ENCODE data around the gene R3HCC1L.

R3HCC1L gene

GRCh38 chr10:98134431-98135221 is at the start of gene R3HCC1L:
R3HCC1L (plus strand) TSS chr10:98134657; CDS start chr10:98208115, 73,458 bp downstream.
- Mint-ChIP-seq H3K4me3 (peak within 1 kb of the TSS; percentile 95), H3K4me1 (ENCODE audit: low read depth) (peaks cover 41% of the 10 kb centered on the region), H3K9me3 (ENCODE audit: low read depth) (no peaks in the 10 kb centered on the region), H3K36me3 (peaks cover 2% of the 10 kb centered on the region), H3K27me3 (peaks cover under 1% of the 10 kb centered on the region), H3K27ac (peak within 1 kb of the TSS; percentile 96)

- H3K36me3 Mint-ChIP-seq, result no peaks in the 10 kb centered on the region
- H3K27ac Mint-ChIP-seq, result no peak overlapping the region
- no peaks in the 10 kb centered on the region for H3K9me3 Mint-ChIP-seq (ENCODE audit: low read depth)
- H3K4me3 Mint-ChIP-seq, result no peak overlapping the region
- H3K4me1 Mint-ChIP-seq (ENCODE audit: low read depth), result no peaks in the 10 kb centered on the region
- peaks cover 5% of the 10 kb centered on the region for H3K27me3 Mint-ChIP-seq
These were observed 49.2 kb upstream of the R3HCC1L start for GRCh38 chr10:98085238-98085637.

GRCh38 chr10:98086837-98087708 is 47.4 kb upstream of the R3HCC1L start:
- H3K4me3 Mint-ChIP-seq, result no peak overlapping the region
- H3K27me3 Mint-ChIP-seq, result peaks cover 6% of the 10 kb centered on the region
- no peaks in the 10 kb centered on the region for H3K9me3 Mint-ChIP-seq (ENCODE audit: low read depth)
- no peak overlapping the region for H3K27ac Mint-ChIP-seq
- H3K4me1 Mint-ChIP-seq (ENCODE audit: low read depth), result no peaks in the 10 kb centered on the region
- no peaks in the 10 kb centered on the region for H3K36me3 Mint-ChIP-seq

- H3K4me1 Mint-ChIP-seq (ENCODE audit: low read depth), result no peaks in the 10 kb centered on the region
- no peak overlapping the region for H3K27ac Mint-ChIP-seq
- peaks cover 2% of the 10 kb centered on the region for H3K36me3 Mint-ChIP-seq
- H3K9me3 Mint-ChIP-seq (ENCODE audit: low read depth), result no peaks in the 10 kb centered on the region
- H3K27me3 Mint-ChIP-seq, result peaks cover 10% of the 10 kb centered on the region
- no peak overlapping the region for H3K4me3 Mint-ChIP-seq
These were observed 46.1 kb upstream of the R3HCC1L start for GRCh38 chr10:98088186-98088971.

GRCh38 chr10:98090822-98091221 is 43.6 kb upstream of the R3HCC1L start:
- H3K9me3 Mint-ChIP-seq (ENCODE audit: low read depth), result no peaks in the 10 kb centered on the region
- no peaks in the 10 kb centered on the region for H3K4me1 Mint-ChIP-seq (ENCODE audit: low read depth)
- peaks cover 10% of the 10 kb centered on the region for H3K27me3 Mint-ChIP-seq
- H3K4me3 Mint-ChIP-seq, result no peak overlapping the region
- no peak overlapping the region for H3K27ac Mint-ChIP-seq
- peaks cover 2% of the 10 kb centered on the region for H3K36me3 Mint-ChIP-seq

GRCh38 chr10:98096316-98096715 is 38.1 kb upstream of the R3HCC1L start:
- Mint-ChIP-seq H3K4me3 (no peak overlapping the region), H3K9me3 (ENCODE audit: low read depth) (no peaks in the 10 kb centered on the region), H3K27ac (no peak overlapping the region), H3K4me1 (ENCODE audit: low read depth) (no peaks in the 10 kb centered on the region), H3K27me3 (peaks cover 10% of the 10 kb centered on the region), H3K36me3 (peaks cover 2% of the 10 kb centered on the region)

- no peaks in the 10 kb centered on the region for H3K9me3 Mint-ChIP-seq (ENCODE audit: low read depth)
These were observed 37.7 kb upstream of the R3HCC1L start for GRCh38 chr10:98096731-98097130.

GRCh38 chr10:98097175-98097574 is 37.3 kb upstream of the R3HCC1L start:
- Mint-ChIP-seq H3K4me3 (no peak overlapping the region), H3K27me3 (peaks cover 9% of the 10 kb centered on the region), H3K9me3 (ENCODE audit: low read depth) (no peaks in the 10 kb centered on the region), H3K4me1 (ENCODE audit: low read depth) (no peaks in the 10 kb centered on the region), H3K36me3 (peaks cover 2% of the 10 kb centered on the region), H3K27ac (no peak overlapping the region)

More at GRCh38 chr10:98096731-98097130, 37.7 kb upstream of the R3HCC1L start:
- Mint-ChIP-seq H3K4me1 (ENCODE audit: low read depth) (no peaks in the 10 kb centered on the region), H3K36me3 (peaks cover 2% of the 10 kb centered on the region), H3K27me3 (peaks cover 9% of the 10 kb centered on the region), H3K27ac (no peak overlapping the region), H3K4me3 (no peak overlapping the region)

GRCh38 chr10:98097616-98098015 is 36.8 kb upstream of the R3HCC1L start:
- Mint-ChIP-seq H3K4me3 (no peak overlapping the region), H3K27ac (no peak overlapping the region), H3K4me1 (ENCODE audit: low read depth) (no peaks in the 10 kb centered on the region), H3K36me3 (peaks cover 2% of the 10 kb centered on the region), H3K9me3 (ENCODE audit: low read depth) (no peaks in the 10 kb centered on the region), H3K27me3 (peaks cover 9% of the 10 kb centered on the region)

GRCh38 chr10:98098247-98098646 is 36.2 kb upstream of the R3HCC1L start:
- no peaks in the 10 kb centered on the region for H3K9me3 Mint-ChIP-seq (ENCODE audit: low read depth)
- H3K4me3 Mint-ChIP-seq, result no peak overlapping the region
- no peaks in the 10 kb centered on the region for H3K4me1 Mint-ChIP-seq (ENCODE audit: low read depth)
- H3K36me3 Mint-ChIP-seq, result no peaks in the 10 kb centered on the region
- peaks cover 5% of the 10 kb centered on the region for H3K27me3 Mint-ChIP-seq
- H3K27ac Mint-ChIP-seq, result no peak overlapping the region

GRCh38 chr10:98100476-98100875 is 34.0 kb upstream of the R3HCC1L start:
- no peaks in the 10 kb centered on the region for H3K9me3 Mint-ChIP-seq (ENCODE audit: low read depth)
- no peak overlapping the region for H3K27ac Mint-ChIP-seq
- no peaks in the 10 kb centered on the region for H3K36me3 Mint-ChIP-seq
- no peaks in the 10 kb centered on the region for H3K4me1 Mint-ChIP-seq (ENCODE audit: low read depth)
- no peak overlapping the region for H3K4me3 Mint-ChIP-seq
- H3K27me3 Mint-ChIP-seq, result peaks cover 9% of the 10 kb centered on the region

- Mint-ChIP-seq H3K27me3 (peaks cover 9% of the 10 kb centered on the region), H3K4me3 (no peak overlapping the region), H3K27ac (no peak overlapping the region), H3K4me1 (ENCODE audit: low read depth) (no peaks in the 10 kb centered on the region), H3K9me3 (ENCODE audit: low read depth) (no peaks in the 10 kb centered on the region), H3K36me3 (no peaks in the 10 kb centered on the region)
These were observed 33.1 kb upstream of the R3HCC1L start for GRCh38 chr10:98101366-98101765.

- H3K36me3 Mint-ChIP-seq, result no peaks in the 10 kb centered on the region
- H3K4me3 Mint-ChIP-seq, result no peak overlapping the region
- H3K4me1 Mint-ChIP-seq (ENCODE audit: low read depth), result no peaks in the 10 kb centered on the region
- peaks cover 5% of the 10 kb centered on the region for H3K27me3 Mint-ChIP-seq
- no peaks in the 10 kb centered on the region for H3K9me3 Mint-ChIP-seq (ENCODE audit: low read depth)
- H3K27ac Mint-ChIP-seq, result no peak overlapping the region
These were observed 30.3 kb upstream of the R3HCC1L start for GRCh38 chr10:98104125-98104524.

GRCh38 chr10:98106531-98106930 is 27.9 kb upstream of the R3HCC1L start:
- Mint-ChIP-seq H3K36me3 (no peaks in the 10 kb centered on the region), H3K9me3 (ENCODE audit: low read depth) (no peaks in the 10 kb centered on the region), H3K4me1 (ENCODE audit: low read depth) (no peaks in the 10 kb centered on the region), H3K27ac (no peak overlapping the region), H3K27me3 (peaks cover 10% of the 10 kb centered on the region), H3K4me3 (no peak overlapping the region)
